ENCODE data around the gene DYNC1H1. TPM values are rescaled to one million over a fixed set of nuclear protein-coding genes. Genes with fewer than 3 reads are reported as not detected.

DYNC1H1 gene
- total and polyA plus RNA-seq, 2 of the 13 experiments (the other 11 are each of a cell fraction or from before 2014, with no cell fraction given) = 74.4 to 239 TPM

- Histone ChIP-seq H3K9ac (ENCODE audit: insufficient read depth, low read depth, low read length) (no peak overlapping the region), H3K36me3 (replicated peaks in 1 of 2; ENCODE audit: control insufficient read depth in 1 of 2, insufficient read depth in 2 of 2, low read length in 2 of 2) (no peaks in the 10 kb centered on the region), H3K4me1 (ENCODE audit: insufficient read depth, low read length) (peaks cover 35% of the 10 kb centered on the region), H2AFZ (ENCODE audit: low read length) (peak overlapping the region; percentile 61), H3K4me2 (ENCODE audit: low read depth, low read length) (peak overlapping the region; percentile 72), H4K20me1 (ENCODE audit: insufficient read depth, low read length) (no peaks in the 10 kb centered on the region), H3K9me3 (ENCODE audit: low read length) (no peaks in the 10 kb centered on the region), H3K79me2 (ENCODE audit: insufficient read depth, low read length) (no peaks in the 10 kb centered on the region), H3K27ac (ENCODE audit: extremely low read length, insufficient read depth, low read length) (no peak overlapping the region), H3K27me3 (ENCODE audit: control insufficient read depth in 1 of 2, insufficient read depth in 2 of 2, low read length in 2 of 2) (no peaks in the 10 kb centered on the region; a peak in 2 of 5 replicates), H3K4me3 (replicated peaks in 1 of 3; ENCODE audit: insufficient read depth in 1 of 3, low read depth in 2 of 3, low read length in 3 of 3) (peak overlapping the region in 2 of 3 experiments; percentile 29 to 38; a peak in 3 of 6 replicates)
- in situ Hi-C loops (cut with HindIII; ENCODE audit: extremely low pct_ligation_motif_present, low pct_unique_long_range_greater_than_20kb) = no loop called here
- ATAC-seq (peak; percentile 42), DNase-seq (ENCODE audit: low spot score) (no peak), FAIRE-seq (no peak)
- intact Hi-C loops (cut with micrococcal nuclease; ENCODE audit: unreplicated experiment) = no loop called here
- no TSS peak for BruUV-seq (replicated peaks)
- ChIA-PET POLR2A (no interaction called here), CTCF (ENCODE audit: low intra/inter-chr PET ratio, low total read pairs) (no interaction called here)
- WGBS (ENCODE audit: low lambda C conversion rate) = 11% methylated on average over 10 of the region's 10 CpGs
- TF ChIP-seq, protein P1, sequence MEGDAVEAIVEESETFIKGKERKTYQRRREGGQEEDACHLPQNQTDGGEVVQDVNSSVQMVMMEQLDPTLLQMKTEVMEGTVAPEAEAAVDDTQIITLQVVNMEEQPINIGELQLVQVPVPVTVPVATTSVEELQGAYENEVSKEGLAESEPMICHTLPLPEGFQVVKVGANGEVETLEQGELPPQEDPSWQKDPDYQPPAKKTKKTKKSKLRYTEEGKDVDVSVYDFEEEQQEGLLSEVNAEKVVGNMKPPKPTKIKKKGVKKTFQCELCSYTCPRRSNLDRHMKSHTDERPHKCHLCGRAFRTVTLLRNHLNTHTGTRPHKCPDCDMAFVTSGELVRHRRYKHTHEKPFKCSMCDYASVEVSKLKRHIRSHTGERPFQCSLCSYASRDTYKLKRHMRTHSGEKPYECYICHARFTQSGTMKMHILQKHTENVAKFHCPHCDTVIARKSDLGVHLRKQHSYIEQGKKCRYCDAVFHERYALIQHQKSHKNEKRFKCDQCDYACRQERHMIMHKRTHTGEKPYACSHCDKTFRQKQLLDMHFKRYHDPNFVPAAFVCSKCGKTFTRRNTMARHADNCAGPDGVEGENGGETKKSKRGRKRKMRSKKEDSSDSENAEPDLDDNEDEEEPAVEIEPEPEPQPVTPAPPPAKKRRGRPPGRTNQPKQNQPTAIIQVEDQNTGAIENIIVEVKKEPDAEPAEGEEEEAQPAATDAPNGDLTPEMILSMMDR (CRISPR knock-in tag; IDR thresholded peaks at IDR 0.05) = no peak
- TF ChIP-seq, protein P2, sequence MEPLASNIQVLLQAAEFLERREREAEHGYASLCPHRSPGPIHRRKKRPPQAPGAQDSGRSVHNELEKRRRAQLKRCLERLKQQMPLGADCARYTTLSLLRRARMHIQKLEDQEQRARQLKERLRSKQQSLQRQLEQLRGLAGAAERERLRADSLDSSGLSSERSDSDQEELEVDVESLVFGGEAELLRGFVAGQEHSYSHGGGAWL (CRISPR knock-in tag; IDR thresholded peaks at IDR 0.05) = no peak
- TF ChIP-seq ZNF34 (CRISPR knock-in tag; IDR thresholded peaks at IDR 0.05; ENCODE audit: borderline replicate concordance) = no peak
- TF ChIP-seq, protein P3, sequence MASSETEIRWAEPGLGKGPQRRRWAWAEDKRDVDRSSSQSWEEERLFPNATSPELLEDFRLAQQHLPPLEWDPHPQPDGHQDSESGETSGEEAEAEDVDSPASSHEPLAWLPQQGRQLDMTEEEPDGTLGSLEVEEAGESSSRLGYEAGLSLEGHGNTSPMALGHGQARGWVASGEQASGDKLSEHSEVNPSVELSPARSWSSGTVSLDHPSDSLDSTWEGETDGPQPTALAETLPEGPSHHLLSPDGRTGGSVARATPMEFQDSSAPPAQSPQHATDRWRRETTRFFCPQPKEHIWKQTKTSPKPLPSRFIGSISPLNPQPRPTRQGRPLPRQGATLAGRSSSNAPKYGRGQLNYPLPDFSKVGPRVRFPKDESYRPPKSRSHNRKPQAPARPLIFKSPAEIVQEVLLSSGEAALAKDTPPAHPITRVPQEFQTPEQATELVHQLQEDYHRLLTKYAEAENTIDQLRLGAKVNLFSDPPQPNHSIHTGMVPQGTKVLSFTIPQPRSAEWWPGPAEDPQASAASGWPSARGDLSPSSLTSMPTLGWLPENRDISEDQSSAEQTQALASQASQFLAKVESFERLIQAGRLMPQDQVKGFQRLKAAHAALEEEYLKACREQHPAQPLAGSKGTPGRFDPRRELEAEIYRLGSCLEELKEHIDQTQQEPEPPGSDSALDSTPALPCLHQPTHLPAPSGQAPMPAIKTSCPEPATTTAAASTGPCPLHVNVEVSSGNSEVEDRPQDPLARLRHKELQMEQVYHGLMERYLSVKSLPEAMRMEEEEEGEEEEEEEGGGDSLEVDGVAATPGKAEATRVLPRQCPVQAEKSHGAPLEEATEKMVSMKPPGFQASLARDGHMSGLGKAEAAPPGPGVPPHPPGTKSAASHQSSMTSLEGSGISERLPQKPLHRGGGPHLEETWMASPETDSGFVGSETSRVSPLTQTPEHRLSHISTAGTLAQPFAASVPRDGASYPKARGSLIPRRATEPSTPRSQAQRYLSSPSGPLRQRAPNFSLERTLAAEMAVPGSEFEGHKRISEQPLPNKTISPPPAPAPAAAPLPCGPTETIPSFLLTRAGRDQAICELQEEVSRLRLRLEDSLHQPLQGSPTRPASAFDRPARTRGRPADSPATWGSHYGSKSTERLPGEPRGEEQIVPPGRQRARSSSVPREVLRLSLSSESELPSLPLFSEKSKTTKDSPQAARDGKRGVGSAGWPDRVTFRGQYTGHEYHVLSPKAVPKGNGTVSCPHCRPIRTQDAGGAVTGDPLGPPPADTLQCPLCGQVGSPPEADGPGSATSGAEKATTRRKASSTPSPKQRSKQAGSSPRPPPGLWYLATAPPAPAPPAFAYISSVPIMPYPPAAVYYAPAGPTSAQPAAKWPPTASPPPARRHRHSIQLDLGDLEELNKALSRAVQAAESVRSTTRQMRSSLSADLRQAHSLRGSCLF (CRISPR knock-in tag; IDR thresholded peaks at IDR 0.05; ENCODE audit: borderline replicate concordance) = no peak
- TF ChIP-seq ZNF850 (CRISPR knock-in tag; conservative IDR thresholded peaks at IDR 0.05) = no peak
- TF ChIP-seq, protein P4, sequence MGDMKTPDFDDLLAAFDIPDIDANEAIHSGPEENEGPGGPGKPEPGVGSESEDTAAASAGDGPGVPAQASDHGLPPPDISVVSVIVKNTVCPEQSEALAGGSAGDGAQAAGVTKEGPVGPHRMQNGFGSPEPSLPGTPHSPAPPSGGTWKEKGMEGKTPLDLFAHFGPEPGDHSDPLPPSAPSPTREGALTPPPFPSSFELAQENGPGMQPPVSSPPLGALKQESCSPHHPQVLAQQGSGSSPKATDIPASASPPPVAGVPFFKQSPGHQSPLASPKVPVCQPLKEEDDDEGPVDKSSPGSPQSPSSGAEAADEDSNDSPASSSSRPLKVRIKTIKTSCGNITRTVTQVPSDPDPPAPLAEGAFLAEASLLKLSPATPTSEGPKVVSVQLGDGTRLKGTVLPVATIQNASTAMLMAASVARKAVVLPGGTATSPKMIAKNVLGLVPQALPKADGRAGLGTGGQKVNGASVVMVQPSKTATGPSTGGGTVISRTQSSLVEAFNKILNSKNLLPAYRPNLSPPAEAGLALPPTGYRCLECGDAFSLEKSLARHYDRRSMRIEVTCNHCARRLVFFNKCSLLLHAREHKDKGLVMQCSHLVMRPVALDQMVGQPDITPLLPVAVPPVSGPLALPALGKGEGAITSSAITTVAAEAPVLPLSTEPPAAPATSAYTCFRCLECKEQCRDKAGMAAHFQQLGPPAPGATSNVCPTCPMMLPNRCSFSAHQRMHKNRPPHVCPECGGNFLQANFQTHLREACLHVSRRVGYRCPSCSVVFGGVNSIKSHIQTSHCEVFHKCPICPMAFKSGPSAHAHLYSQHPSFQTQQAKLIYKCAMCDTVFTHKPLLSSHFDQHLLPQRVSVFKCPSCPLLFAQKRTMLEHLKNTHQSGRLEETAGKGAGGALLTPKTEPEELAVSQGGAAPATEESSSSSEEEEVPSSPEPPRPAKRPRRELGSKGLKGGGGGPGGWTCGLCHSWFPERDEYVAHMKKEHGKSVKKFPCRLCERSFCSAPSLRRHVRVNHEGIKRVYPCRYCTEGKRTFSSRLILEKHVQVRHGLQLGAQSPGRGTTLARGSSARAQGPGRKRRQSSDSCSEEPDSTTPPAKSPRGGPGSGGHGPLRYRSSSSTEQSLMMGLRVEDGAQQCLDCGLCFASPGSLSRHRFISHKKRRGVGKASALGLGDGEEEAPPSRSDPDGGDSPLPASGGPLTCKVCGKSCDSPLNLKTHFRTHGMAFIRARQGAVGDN (CRISPR knock-in tag; IDR thresholded peaks at IDR 0.05) = peak; percentile 24; the same call in 1 of the 2 replicates
- no peak for TF ChIP-seq ZBTB10 (CRISPR knock-in tag; IDR thresholded peaks at IDR 0.05; ENCODE audit: borderline replicate concordance)
These were observed 93.2 kb downstream of the DYNC1H1 start for GRCh38 chr14:102057480-102058114.
